ENCODE data around the gene CRPPA. TPM values are rescaled to one million over a fixed set of nuclear protein-coding genes. Genes with fewer than 3 reads are reported as not detected.

Gene CRPPA
- total RNA-seq, 1 donor from 2014 or later = 4.0 TPM

GRCh38 chr7:16403475-16403874, 17.9 kb downstream of the CRPPA start:
- Mint-ChIP-seq H3K4me1 (no peaks in the 10 kb centered on the region), H3K9me3 (peaks cover 16% of the 10 kb centered on the region), H3K4me3 (no peak overlapping the region), H3K27ac (ENCODE audit: unreplicated experiment) (no peak overlapping the region), H3K27me3 (ENCODE audit: low read depth) (no peaks in the 10 kb centered on the region), H3K36me3 (ENCODE audit: low read depth) (peaks cover 37% of the 10 kb centered on the region)
- no peak for TF ChIP-seq CTCF (conservative IDR thresholded peaks at IDR 0.05)
- DNase-seq (ENCODE audit: low read depth, low spot score) = no peak

DNA sequence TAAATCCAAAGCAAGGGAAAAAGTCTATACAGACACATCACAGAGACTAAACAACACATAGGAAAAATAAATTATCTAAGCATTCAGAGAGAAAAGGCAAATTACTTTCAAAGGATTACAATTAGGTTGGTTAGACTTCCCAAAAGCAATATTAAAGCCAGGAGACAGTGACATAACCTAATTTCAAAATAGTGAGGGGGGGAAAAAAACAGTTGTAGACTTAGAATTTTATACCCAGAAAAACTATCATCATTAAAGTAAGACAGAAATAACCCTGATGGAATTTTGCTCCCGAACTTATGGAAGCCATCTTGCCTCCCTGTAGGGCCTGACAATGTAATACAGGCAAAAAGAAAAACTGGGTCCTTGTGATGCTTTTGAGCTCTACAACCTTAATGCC, 18.4 kb downstream of the CRPPA start:
- no peak for TF ChIP-seq CTCF (conservative IDR thresholded peaks at IDR 0.05)
- H3K9me3 Mint-ChIP-seq = peaks cover 18% of the 10 kb centered on the region

GRCh38 chr7:16402091-16402490, 19.2 kb downstream of the CRPPA start:
- no peaks in the 10 kb centered on the region for H3K4me1 Mint-ChIP-seq
- TF ChIP-seq CTCF (conservative IDR thresholded peaks at IDR 0.05) = no peak

More for the DNA sequence above, 18.4 kb downstream of the CRPPA start:
- no peak for DNase-seq (ENCODE audit: low read depth, low spot score)
- H3K36me3 Mint-ChIP-seq (ENCODE audit: low read depth) = peaks cover 39% of the 10 kb centered on the region
- no peaks in the 10 kb centered on the region for H3K27me3 Mint-ChIP-seq (ENCODE audit: low read depth)
- H3K4me1 Mint-ChIP-seq = no peaks in the 10 kb centered on the region
- no peak overlapping the region for H3K4me3 Mint-ChIP-seq
- no peak overlapping the region for H3K27ac Mint-ChIP-seq (ENCODE audit: unreplicated experiment)

GRCh38 chr7:16400893-16401275, 20.5 kb downstream of the CRPPA start:
- Mint-ChIP-seq H3K27me3 (ENCODE audit: low read depth) (peaks cover 4% of the 10 kb centered on the region), H3K27ac (ENCODE audit: unreplicated experiment) (no peak overlapping the region), H3K9me3 (peaks cover 29% of the 10 kb centered on the region), H3K36me3 (ENCODE audit: low read depth) (peaks cover 58% of the 10 kb centered on the region), H3K4me1 (peaks cover 5% of the 10 kb centered on the region), H3K4me3 (no peak overlapping the region)
- TF ChIP-seq CTCF (conservative IDR thresholded peaks at IDR 0.05) = no peak
- no peak for DNase-seq (ENCODE audit: low read depth, low spot score)

More at GRCh38 chr7:16402091-16402490, 19.2 kb downstream of the CRPPA start:
- Mint-ChIP-seq H3K27ac (ENCODE audit: unreplicated experiment) (no peak overlapping the region), H3K27me3 (ENCODE audit: low read depth) (no peaks in the 10 kb centered on the region), H3K9me3 (peaks cover 20% of the 10 kb centered on the region), H3K4me3 (no peak overlapping the region), H3K36me3 (ENCODE audit: low read depth) (peaks cover 47% of the 10 kb centered on the region)
- no peak for DNase-seq (ENCODE audit: low read depth, low spot score)

GRCh38 chr7:16399916-16400892, 21.1 kb downstream of the CRPPA start:
- H3K4me1 Mint-ChIP-seq = peaks cover 5% of the 10 kb centered on the region
- peaks cover 61% of the 10 kb centered on the region for H3K36me3 Mint-ChIP-seq (ENCODE audit: low read depth)
- no peak for TF ChIP-seq CTCF (conservative IDR thresholded peaks at IDR 0.05)
- no peak overlapping the region for H3K4me3 Mint-ChIP-seq
- peaks cover 31% of the 10 kb centered on the region for H3K9me3 Mint-ChIP-seq
- DNase-seq (ENCODE audit: low read depth, low spot score) = no peak
- peaks cover 4% of the 10 kb centered on the region for H3K27me3 Mint-ChIP-seq (ENCODE audit: low read depth)
- H3K27ac Mint-ChIP-seq (ENCODE audit: unreplicated experiment) = no peak overlapping the region

Measured in neural crest cell (in vitro differentiated cells).